GM12892 (cell line): ENCODE measurements around the gene NEK10.

ENCODE experiments used
- DNase-seq: peaks from one replicate; pipeline ENCODE4 v3.0.0; 2011; ENCODE audit not compliant: insufficient read length
- FAIRE-seq: peaks from 2 replicates; lab custom pipeline; 2011; peaks lifted over from hg19 to GRCh38; lab: Jason Lieb, UNC
- POLR2A ChIP-seq: IDR thresholded peaks from 2 replicates; pipeline ENCODE4 v1.6.1; 2011; ENCODE audit warnings: low read depth, low read length, control low read depth
- POLR2AphosphoS5 ChIP-seq: IDR thresholded peaks from 2 replicates; pipeline ENCODE4 v1.6.1; 2011; ENCODE audit warnings: low read depth, low read length, control low read depth
- TAF1 ChIP-seq: IDR thresholded peaks from 2 replicates; pipeline ENCODE4 v1.6.1; 2011; ENCODE audit warnings: low read depth, mild to moderate bottlenecking, control low read depth, low read length, borderline replicate concordance

Gene NEK10

GRCh38 chr3:27105904-27106303 is 263.3 kb downstream of the NEK10 start:
- no peak for TF ChIP-seq POLR2AphosphoS5
- TF ChIP-seq POLR2A = no peak
- no peak for TF ChIP-seq TAF1
- DNase-seq (no peak), FAIRE-seq (no peak)

GRCh38 chr3:27097182-27097581 is 272.0 kb downstream of the NEK10 start:
- DNase-seq = no peak
- no peak for TF ChIP-seq POLR2A
- no peak for TF ChIP-seq TAF1
- no peak for TF ChIP-seq POLR2AphosphoS5
- no peak for FAIRE-seq

- FAIRE-seq (no peak), DNase-seq (no peak)
- TF ChIP-seq TAF1 (no peak), POLR2A (no peak)
These were observed 273.5 kb downstream of the NEK10 start for GRCh38 chr3:27095553-27096222.

DNA sequence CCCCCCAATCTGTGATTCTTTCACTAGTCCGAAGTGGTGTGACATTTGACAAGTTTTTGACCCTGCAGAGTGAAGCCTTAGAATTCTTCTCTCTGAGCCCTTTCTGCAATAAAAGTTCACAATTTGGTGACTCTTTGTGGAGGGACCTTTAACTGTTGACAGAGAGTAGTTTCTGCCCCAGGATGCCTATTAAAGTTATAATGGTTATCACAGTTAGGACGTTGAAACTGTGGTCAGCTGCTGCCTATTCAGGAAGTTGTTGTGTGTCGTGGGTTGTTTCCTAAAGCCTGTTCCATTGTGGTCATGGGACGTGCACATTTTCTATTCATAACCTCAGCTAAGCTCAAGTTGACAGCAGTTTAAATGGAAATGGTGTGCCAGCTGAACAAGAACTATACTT is 274.5 kb downstream of the NEK10 start:
- no peak for DNase-seq
- FAIRE-seq = no peak
- no peak for TF ChIP-seq POLR2AphosphoS5
- no peak for TF ChIP-seq POLR2A
- no peak for TF ChIP-seq TAF1

GRCh38 chr3:27093771-27094170 is 275.4 kb downstream of the NEK10 start:
- TF ChIP-seq POLR2A (no peak), POLR2AphosphoS5 (no peak), TAF1 (no peak)
- DNase-seq (no peak), FAIRE-seq (no peak)

- FAIRE-seq = no peak
- no peak for DNase-seq
- TF ChIP-seq TAF1 (no peak), POLR2A (no peak), POLR2AphosphoS5 (no peak)
These were observed 278.7 kb downstream of the NEK10 start for GRCh38 chr3:27090275-27091041.

DNA sequence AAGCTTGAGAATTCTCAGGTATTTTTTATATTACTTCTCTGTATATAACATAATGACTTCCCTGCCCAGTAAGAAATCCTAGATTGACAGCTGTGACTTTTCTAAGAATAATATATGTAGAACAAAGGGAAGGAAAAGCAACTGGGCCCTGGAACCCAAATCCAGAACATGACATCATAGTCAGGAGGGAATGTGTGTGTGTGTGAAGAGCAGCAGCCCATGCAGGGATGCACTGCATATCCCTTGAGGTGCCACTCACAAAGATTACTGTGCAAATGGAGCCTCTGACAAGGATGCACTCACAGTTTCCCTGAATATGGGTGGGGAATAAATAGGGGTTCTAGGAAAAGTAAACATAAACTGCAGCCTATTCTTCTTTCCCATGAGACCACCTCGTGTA is 279.5 kb downstream of the NEK10 start:
- no peak for FAIRE-seq
- TF ChIP-seq POLR2AphosphoS5 = no peak
- no peak for TF ChIP-seq TAF1
- TF ChIP-seq POLR2A = no peak
- DNase-seq = no peak

DNA sequence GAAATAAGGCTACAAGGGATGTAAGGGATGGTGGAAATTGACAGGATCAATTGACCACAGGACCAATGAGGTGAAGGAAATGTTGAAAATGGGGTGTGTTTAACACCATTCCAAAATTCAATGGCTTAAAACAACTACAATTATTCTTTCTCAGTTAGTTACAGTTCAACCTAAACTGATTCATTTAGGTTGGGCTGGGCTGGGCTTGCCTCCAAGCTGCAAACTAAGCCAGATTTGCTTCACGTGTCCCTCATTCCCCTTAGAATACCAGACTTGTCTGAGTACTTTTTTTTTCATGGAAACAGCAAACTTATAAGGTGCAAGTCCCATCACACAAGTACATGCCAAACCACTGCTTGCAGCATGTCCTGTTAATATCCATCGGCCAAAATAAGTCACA is 280.1 kb downstream of the NEK10 start:
- TF ChIP-seq POLR2A (no peak), POLR2AphosphoS5 (no peak), TAF1 (no peak)
- FAIRE-seq (no peak), DNase-seq (no peak)

- no peak for TF ChIP-seq POLR2A
- no peak for TF ChIP-seq POLR2AphosphoS5
- no peak for TF ChIP-seq TAF1
- DNase-seq = no peak
- no peak for FAIRE-seq
These were observed 283.1 kb downstream of the NEK10 start for GRCh38 chr3:27085829-27086730.

DNA sequence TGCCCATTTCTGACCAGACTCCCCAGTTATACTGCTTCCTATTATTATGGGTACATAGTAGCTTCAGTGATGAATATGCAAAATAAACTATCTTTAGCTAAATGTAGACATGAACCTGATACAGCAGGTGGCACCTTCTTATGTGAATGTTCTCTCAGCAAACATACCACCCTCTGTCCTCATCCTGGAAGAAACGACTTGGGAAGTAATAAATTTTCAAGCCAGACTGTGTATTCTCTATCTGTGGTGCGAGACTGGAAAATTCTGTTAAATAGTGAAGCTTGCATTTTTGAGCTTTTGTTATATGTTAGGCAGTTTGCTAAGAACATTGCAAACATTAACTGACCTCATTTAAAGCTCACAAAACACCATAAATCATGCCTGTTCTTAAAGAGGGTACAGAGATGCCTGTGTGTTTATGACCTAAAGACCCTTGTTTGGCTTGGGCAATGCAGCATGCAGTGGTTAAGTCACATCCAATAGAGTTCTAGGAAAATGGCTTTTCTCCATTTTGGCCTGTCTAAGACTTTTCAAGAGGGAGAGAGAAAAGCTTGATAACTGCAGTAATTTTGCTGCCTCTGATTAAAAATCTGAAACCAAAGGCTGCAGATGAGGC is 287.1 kb downstream of the NEK10 start:
- TF ChIP-seq TAF1 (no peak), POLR2A (no peak), POLR2AphosphoS5 (no peak)
- no peak for FAIRE-seq
- no peak for DNase-seq

DNA sequence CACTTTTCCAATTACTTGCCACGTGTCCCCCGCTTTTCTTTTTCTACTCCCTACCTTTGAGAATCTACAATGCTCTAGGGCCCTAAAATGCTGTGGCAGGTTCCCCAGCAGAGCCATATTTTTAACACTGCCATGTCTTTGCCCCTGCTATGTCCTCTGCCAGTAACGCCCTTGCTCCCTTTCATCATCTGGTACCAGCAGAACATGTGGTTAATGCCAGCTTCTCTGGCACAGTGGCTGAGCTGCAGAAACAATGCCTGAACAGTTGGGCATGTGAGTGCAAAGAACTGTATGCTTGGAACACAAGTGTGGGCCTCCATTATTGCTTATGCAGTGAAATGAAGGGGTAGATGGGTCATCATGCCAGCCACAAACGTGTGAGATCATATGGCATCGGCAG is 287.6 kb downstream of the NEK10 start:
- FAIRE-seq (no peak), DNase-seq (no peak)
- no peak for TF ChIP-seq TAF1
- TF ChIP-seq POLR2A = no peak
- TF ChIP-seq POLR2AphosphoS5 = no peak
